ENCODE measurements around the gene GATAD1.

The GATAD1 gene

DNA sequence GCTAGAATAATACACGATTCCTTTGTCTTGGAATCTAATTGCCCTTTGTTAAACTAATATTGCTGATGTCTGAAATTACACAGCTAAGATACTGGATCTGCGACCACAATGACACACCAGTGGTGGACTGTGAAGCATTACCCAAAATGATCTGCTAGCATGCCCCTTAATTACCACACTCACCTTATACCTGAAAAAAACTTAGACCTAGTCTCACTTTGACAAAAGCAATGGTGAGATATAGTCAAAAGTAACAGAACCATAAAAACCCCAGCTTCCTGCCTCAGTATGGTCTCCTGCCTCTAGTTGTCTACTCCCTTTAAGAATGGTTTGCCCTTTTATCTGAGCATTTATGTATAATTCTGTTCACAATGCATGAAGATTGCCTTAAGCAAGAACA, 51.3 kb downstream of the GATAD1 start:
- Histone ChIP-seq H3K27ac (replicated peaks) (no peak overlapping the region), H3K27me3 (ENCODE audit: insufficient read depth, poor library complexity, severe bottlenecking) (no peaks in the 10 kb centered on the region), H3K4me3 (replicated peaks; ENCODE audit: insufficient read depth, low read length) (no peak overlapping the region)
- TF ChIP-seq POLR2AphosphoS5 (IDR thresholded peaks at IDR 0.05; ENCODE audit: low read depth) (no peak), SPI1 (IDR thresholded peaks at IDR 0.05; ENCODE audit: borderline replicate concordance, low read depth) (no peak), GABPA (IDR thresholded peaks at IDR 0.05; ENCODE audit: low read depth) (no peak)
- TF ChIP-seq, protein P1, sequence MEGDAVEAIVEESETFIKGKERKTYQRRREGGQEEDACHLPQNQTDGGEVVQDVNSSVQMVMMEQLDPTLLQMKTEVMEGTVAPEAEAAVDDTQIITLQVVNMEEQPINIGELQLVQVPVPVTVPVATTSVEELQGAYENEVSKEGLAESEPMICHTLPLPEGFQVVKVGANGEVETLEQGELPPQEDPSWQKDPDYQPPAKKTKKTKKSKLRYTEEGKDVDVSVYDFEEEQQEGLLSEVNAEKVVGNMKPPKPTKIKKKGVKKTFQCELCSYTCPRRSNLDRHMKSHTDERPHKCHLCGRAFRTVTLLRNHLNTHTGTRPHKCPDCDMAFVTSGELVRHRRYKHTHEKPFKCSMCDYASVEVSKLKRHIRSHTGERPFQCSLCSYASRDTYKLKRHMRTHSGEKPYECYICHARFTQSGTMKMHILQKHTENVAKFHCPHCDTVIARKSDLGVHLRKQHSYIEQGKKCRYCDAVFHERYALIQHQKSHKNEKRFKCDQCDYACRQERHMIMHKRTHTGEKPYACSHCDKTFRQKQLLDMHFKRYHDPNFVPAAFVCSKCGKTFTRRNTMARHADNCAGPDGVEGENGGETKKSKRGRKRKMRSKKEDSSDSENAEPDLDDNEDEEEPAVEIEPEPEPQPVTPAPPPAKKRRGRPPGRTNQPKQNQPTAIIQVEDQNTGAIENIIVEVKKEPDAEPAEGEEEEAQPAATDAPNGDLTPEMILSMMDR (IDR thresholded peaks at IDR 0.05; ENCODE audit: insufficient read depth, low read length), result no peak
- TF ChIP-seq, protein P2, sequence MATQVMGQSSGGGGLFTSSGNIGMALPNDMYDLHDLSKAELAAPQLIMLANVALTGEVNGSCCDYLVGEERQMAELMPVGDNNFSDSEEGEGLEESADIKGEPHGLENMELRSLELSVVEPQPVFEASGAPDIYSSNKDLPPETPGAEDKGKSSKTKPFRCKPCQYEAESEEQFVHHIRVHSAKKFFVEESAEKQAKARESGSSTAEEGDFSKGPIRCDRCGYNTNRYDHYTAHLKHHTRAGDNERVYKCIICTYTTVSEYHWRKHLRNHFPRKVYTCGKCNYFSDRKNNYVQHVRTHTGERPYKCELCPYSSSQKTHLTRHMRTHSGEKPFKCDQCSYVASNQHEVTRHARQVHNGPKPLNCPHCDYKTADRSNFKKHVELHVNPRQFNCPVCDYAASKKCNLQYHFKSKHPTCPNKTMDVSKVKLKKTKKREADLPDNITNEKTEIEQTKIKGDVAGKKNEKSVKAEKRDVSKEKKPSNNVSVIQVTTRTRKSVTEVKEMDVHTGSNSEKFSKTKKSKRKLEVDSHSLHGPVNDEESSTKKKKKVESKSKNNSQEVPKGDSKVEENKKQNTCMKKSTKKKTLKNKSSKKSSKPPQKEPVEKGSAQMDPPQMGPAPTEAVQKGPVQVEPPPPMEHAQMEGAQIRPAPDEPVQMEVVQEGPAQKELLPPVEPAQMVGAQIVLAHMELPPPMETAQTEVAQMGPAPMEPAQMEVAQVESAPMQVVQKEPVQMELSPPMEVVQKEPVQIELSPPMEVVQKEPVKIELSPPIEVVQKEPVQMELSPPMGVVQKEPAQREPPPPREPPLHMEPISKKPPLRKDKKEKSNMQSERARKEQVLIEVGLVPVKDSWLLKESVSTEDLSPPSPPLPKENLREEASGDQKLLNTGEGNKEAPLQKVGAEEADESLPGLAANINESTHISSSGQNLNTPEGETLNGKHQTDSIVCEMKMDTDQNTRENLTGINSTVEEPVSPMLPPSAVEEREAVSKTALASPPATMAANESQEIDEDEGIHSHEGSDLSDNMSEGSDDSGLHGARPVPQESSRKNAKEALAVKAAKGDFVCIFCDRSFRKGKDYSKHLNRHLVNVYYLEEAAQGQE (IDR thresholded peaks at IDR 0.05; ENCODE audit: insufficient replicate concordance, low read depth), result no peak
- DNase-seq (ENCODE audit: low read depth in 1 of 2, low spot score in 1 of 2), result no peak

- TF ChIP-seq, protein P2 (IDR thresholded peaks at IDR 0.05; ENCODE audit: insufficient replicate concordance, low read depth), result no peak
- TF ChIP-seq GABPA (IDR thresholded peaks at IDR 0.05; ENCODE audit: low read depth) (no peak), POLR2AphosphoS5 (IDR thresholded peaks at IDR 0.05; ENCODE audit: low read depth) (no peak), SPI1 (IDR thresholded peaks at IDR 0.05; ENCODE audit: borderline replicate concordance, low read depth) (no peak)
- TF ChIP-seq, protein P1 (IDR thresholded peaks at IDR 0.05; ENCODE audit: insufficient read depth, low read length), result no peak
- Histone ChIP-seq H3K4me3 (replicated peaks; ENCODE audit: insufficient read depth, low read length) (no peak overlapping the region), H3K27ac (replicated peaks) (no peak overlapping the region), H3K27me3 (ENCODE audit: insufficient read depth, poor library complexity, severe bottlenecking) (no peaks in the 10 kb centered on the region)
- no peak for DNase-seq (ENCODE audit: low read depth in 1 of 2, low spot score in 1 of 2)
Observed at GRCh38 chr7:92503767-92504166, 56.5 kb downstream of the GATAD1 start.

- Histone ChIP-seq H3K27ac (replicated peaks) (no peak overlapping the region), H3K4me3 (replicated peaks; ENCODE audit: insufficient read depth, low read length) (no peak overlapping the region), H3K27me3 (ENCODE audit: insufficient read depth, poor library complexity, severe bottlenecking) (no peaks in the 10 kb centered on the region)
- DNase-seq (ENCODE audit: low read depth in 1 of 2, low spot score in 1 of 2), result no peak
- TF ChIP-seq, protein P2 (IDR thresholded peaks at IDR 0.05; ENCODE audit: insufficient replicate concordance, low read depth), result no peak
- TF ChIP-seq POLR2AphosphoS5 (IDR thresholded peaks at IDR 0.05; ENCODE audit: low read depth), result no peak
- TF ChIP-seq, protein P1 (IDR thresholded peaks at IDR 0.05; ENCODE audit: insufficient read depth, low read length), result no peak
- TF ChIP-seq SPI1 (IDR thresholded peaks at IDR 0.05; ENCODE audit: borderline replicate concordance, low read depth), result no peak
- TF ChIP-seq GABPA (IDR thresholded peaks at IDR 0.05; ENCODE audit: low read depth), result no peak
Observed at GRCh38 chr7:92504563-92504962, 57.3 kb downstream of the GATAD1 start.
